K562 (cell line): ENCODE data around the gene EPHX1. TPM values are rescaled to one million over a fixed set of nuclear protein-coding genes. Genes with fewer than 3 reads are reported as not detected.
A peak's percentile ranks its signal among the peaks of the same experiment; 100 is the strongest.

ENCODE experiments used
- BRD4 ChIP-seq: fragments of 200-600 bp; sonication (generic); IDR thresholded peaks from 2 replicates; pipeline ENCODE4 v1.6.1; 2017; ENCODE audit warnings: inconsistent platforms
- FOXP1 ChIP-seq: sonication (generic); formaldehyde crosslinking; IDR thresholded peaks from 2 replicates; pipeline ENCODE4 v1.8.0; 2022; ENCODE audit warnings: mild to moderate bottlenecking, missing genetic modification reagents
- GTF2B ChIP-seq: IDR thresholded peaks from 2 replicates; pipeline ENCODE4 v1.6.1; 2011; ENCODE audit not compliant: insufficient read length; ENCODE audit errors: extremely low read depth
- HMBOX1 ChIP-seq: sonication (generic); IDR thresholded peaks from 2 replicates; pipeline ENCODE4 v1.6.1; 2016
- HNRNPK ChIP-seq: fragments of 200-400 bp; formaldehyde crosslinking; IDR thresholded peaks from one replicate; pipeline ENCODE4 v1.6.1; 2018; ENCODE audit warnings: mild to moderate bottlenecking, low read depth, low read length; ENCODE audit not compliant: poor library complexity, severe bottlenecking
- MTF1 ChIP-seq: fragments of 250-450 bp; sonication (Bioruptor Pico); IDR thresholded peaks from 2 replicates; pipeline ENCODE4 v1.9.0; 2021; ENCODE audit warnings: moderate library complexity, mild to moderate bottlenecking, inconsistent platforms, borderline replicate concordance
- NEUROD1 ChIP-seq: fragments of 150-350 bp; IDR thresholded peaks from 2 replicates; pipeline ENCODE4 v1.6.1; 2014; ENCODE audit warnings: borderline replicate concordance, low read length, low read depth; ENCODE audit not compliant: partially characterized antibody
- NR2C2 ChIP-seq, 2 experiments: fragments of 200-800 bp in 1 of 2; sonication (Bioruptor generic) in 1 of 2; sonication (generic) in 1 of 2; formaldehyde crosslinking in 1 of 2; IDR thresholded peaks; 2 replicates each; pipeline versions ENCODE4 v1.6.1 to v1.8.0; 2016 to 2022; ENCODE audit warnings: mild to moderate bottlenecking in 1 of 2, missing compliant biosample characterization in 1 of 2, missing genetic modification characterization in 1 of 2, missing genetic modification reagents in 1 of 2
- PPARD ChIP-seq: fragments of 250-450 bp; sonication (Bioruptor Pico); IDR thresholded peaks from 2 replicates; pipeline ENCODE4 v1.8.0; 2022; ENCODE audit warnings: inconsistent platforms, mild to moderate bottlenecking, moderate library complexity
- TCF3 ChIP-seq: sonication (generic); formaldehyde crosslinking; IDR thresholded peaks from 2 replicates; pipeline ENCODE4 v1.4.0; 2020; ENCODE audit warnings: mild to moderate bottlenecking, missing genetic modification reagents
- ZBTB26 ChIP-seq: fragments of 450-650 bp; formaldehyde crosslinking; IDR thresholded peaks from 2 replicates; pipeline ENCODE4 v1.4.0; 2022; ENCODE audit warnings: missing genetic modification characterization
- ZBTB40 ChIP-seq, 2 experiments: fragments of 450-650 bp in 1 of 2; sonication (generic) in 1 of 2; formaldehyde crosslinking in 1 of 2; IDR thresholded peaks; 2 replicates each; pipeline versions ENCODE4 v1.7.1 to v1.9.0; 2016 to 2022; ENCODE audit warnings: inconsistent platforms in 1 of 2, mild to moderate bottlenecking in 1 of 2, missing genetic modification reagents in 1 of 2
- polyA plus RNA-seq, 8 experiments: library from polyadenylated mRNA; depleted of rRNA in 4 of 8; stranded (reverse) in 5 of 8; unstranded in 3 of 8; fragments of >200 nt; fragmentation: Nextera tagmentation in 2 of 8; fragmentation: Illumina TruSeq in 1 of 8; extraction: Ambion mirVana in 2 of 8; extraction: Trizol in 1 of 8; gene quantifications; 2 replicates each; pipeline versions ENCODE4 v1.2.1 to v1.2.3, GENCODE V29; 2011 to 2014; ENCODE audit warnings: inconsistent platforms in 1 of 8, missing spikeins in 1 of 8
- total RNA-seq, 7 experiments: library from RNA; depleted of rRNA in 6 of 7; stranded (reverse); fragments of >200 nt in 6 of 7; fragmentation: Illumina TruSeq in 2 of 7; extraction: Trizol in 2 of 7; gene quantifications; 2 replicates each; pipeline versions ENCODE4 v1.2.1 to v1.2.3, GENCODE V29; 2011 to 2021; ENCODE audit warnings: low replicate concordance in 1 of 7

EPHX1 gene
- total and polyA plus RNA-seq, 9 of the 15 experiments (the other 6 are each of a cell fraction or from before 2014, with no cell fraction given) = 0.21 to 27.0 (median 6.7) TPM

GRCh38 chr1:225881081-225881958 is 71.4 kb downstream of the EPHX1 start (continued):
- TF ChIP-seq HMBOX1 = peak; percentile 25; the same call in 1 of the 2 replicates
- TF ChIP-seq NEUROD1 = peak; percentile 12
- no peak for TF ChIP-seq HNRNPK
- no peak for TF ChIP-seq NR2C2 (CRISPR knock-in tag; IDR thresholded peaks at IDR 0.05)
- TF ChIP-seq NR2C2 (tag; IDR thresholded peaks at IDR 0.05) = 0 out of 2 replicates have a peak, but pooled peaks have one; percentile 11
- TF ChIP-seq PPARD (CRISPR knock-in tag) = no peak
- 0 out of 2 replicates have a peak, but pooled peaks have one; percentile 16 for TF ChIP-seq TCF3 (CRISPR knock-in tag)
- no peak for TF ChIP-seq FOXP1 (CRISPR knock-in tag)
- 0 out of 2 replicates have a peak, but pooled peaks have one; percentile 18 for TF ChIP-seq MTF1 (CRISPR knock-in tag)
- TF ChIP-seq GTF2B = no peak
- 0 out of 2 replicates have a peak, but pooled peaks have one; percentile 52 for TF ChIP-seq BRD4
- no peak for TF ChIP-seq ZBTB26 (CRISPR knock-in tag)
- TF ChIP-seq ZBTB40 (IDR thresholded peaks at IDR 0.05) = peak; percentile 59; the same call in 1 of the 2 replicates
- no peak for TF ChIP-seq ZBTB40 (CRISPR knock-in tag; IDR thresholded peaks at IDR 0.05)
